ENCODE data around the gene DIPK1A. TPM values are rescaled to one million over a fixed set of nuclear protein-coding genes. Genes with fewer than 3 reads are reported as not detected.

DIPK1A gene
- total RNA-seq, 1 experiment from 2014 or later = 1.2 TPM

DNA sequence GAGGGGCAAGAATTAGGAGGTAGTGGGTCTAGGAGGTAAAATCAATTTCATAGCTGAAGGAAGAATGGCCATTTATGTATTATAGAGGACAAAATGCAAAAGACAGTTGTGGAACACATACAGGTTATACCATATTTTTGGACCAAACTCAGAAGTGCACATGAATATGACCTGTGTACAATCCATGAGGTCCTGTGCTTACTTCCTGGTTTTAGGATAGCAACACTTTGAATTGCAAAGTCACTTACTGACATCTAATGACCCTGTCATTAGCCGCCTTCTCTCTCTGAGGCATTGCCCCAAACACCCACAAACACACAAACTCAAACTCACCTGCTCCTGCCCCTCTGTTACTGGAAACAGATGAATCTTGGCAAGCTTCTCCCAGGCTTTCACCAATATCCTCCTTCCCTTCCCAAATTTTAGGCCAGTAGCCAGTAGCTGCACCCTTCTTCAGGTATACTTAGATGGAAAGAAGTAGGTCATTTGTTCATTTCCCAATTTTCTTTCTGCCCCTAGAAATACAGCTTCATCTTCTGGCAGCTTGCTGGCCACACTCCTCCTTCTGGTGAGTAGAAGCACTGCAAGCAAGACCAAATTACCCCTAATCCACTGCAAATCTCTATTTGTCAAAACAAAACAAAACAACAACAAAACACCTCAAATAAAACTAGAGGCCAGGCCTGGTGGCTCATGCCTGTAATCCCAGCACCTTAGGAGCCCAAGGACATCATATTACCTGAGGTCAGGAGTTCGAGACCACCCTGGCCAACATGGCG is 143.1 kb downstream of the DIPK1A start:
- TF ChIP-seq SIN3A (IDR thresholded peaks at IDR 0.05; ENCODE audit: borderline replicate concordance, insufficient read depth, low read depth, low read length) = no peak
- TF ChIP-seq, protein P1, sequence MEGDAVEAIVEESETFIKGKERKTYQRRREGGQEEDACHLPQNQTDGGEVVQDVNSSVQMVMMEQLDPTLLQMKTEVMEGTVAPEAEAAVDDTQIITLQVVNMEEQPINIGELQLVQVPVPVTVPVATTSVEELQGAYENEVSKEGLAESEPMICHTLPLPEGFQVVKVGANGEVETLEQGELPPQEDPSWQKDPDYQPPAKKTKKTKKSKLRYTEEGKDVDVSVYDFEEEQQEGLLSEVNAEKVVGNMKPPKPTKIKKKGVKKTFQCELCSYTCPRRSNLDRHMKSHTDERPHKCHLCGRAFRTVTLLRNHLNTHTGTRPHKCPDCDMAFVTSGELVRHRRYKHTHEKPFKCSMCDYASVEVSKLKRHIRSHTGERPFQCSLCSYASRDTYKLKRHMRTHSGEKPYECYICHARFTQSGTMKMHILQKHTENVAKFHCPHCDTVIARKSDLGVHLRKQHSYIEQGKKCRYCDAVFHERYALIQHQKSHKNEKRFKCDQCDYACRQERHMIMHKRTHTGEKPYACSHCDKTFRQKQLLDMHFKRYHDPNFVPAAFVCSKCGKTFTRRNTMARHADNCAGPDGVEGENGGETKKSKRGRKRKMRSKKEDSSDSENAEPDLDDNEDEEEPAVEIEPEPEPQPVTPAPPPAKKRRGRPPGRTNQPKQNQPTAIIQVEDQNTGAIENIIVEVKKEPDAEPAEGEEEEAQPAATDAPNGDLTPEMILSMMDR (IDR thresholded peaks at IDR 0.05) = peak; percentile 72
- in situ Hi-C loops (cut with HindIII; ENCODE audit: low pct_unique_long_range_greater_than_20kb, low sequenced_read_pairs) = no loop called here
- no peak overlapping the region for H3K27ac ChIP-seq (ENCODE audit: low read length)
- no TSS peak for BruUV-seq (replicated peaks)
- no peaks in the 10 kb centered on the region for H3K36me3 ChIP-seq (ENCODE audit: control insufficient read depth, insufficient read depth, low read length)
- ChIA-PET CTCF (interaction anchor here (0.6 to 0.7 kb wide), 2 partner anchors 69 to 71 kb away, joined by 4 to 5 read pairs; no protein-coding TSS in a partner anchor), POLR2A (no interaction called here)
- intact Hi-C loops (cut with micrococcal nuclease; ENCODE audit: unreplicated experiment) = no loop called here
- no peaks in the 10 kb centered on the region for H3K27me3 ChIP-seq (ENCODE audit: control insufficient read depth, insufficient read depth, low read length)
- ATAC-seq (no peak), DNase-seq (ENCODE audit: low read depth, low spot score) (no peak)
- no peaks in the 10 kb centered on the region for H3K9me3 ChIP-seq (ENCODE audit: control insufficient read depth, insufficient read depth, low read depth, low read length)
- no peak overlapping the region for H3K4me3 ChIP-seq (ENCODE audit: low read depth in 2 of 2, low read length in 2 of 2)
- no peaks in the 10 kb centered on the region for H3K4me1 ChIP-seq (ENCODE audit: control insufficient read depth, insufficient read depth, low read length)

DNA sequence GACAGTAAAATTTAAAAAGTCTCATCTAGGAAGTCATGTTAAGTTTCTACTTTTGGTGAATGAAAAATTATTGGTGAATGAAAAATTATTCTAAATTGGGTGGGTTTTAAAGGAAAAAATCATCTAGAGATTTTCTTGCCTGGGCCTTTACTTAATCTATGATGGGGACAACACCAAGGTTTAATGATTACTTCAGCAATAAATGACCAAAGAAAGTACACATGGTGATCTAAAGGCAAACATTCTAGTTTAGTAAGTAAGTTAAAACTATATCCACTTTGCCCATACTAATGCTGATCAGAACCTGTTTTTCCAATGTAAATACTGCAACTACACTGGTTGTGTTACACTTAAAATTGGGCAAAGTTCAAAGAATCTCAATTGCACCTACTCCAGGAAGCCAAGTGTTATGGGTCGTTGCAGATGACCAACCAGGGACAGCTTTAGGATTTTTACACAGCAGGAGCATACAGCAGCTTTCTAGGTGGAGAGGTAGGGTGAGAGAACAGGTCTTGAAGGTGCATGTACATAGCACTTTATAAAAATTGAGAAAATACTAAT is 144.0 kb downstream of the DIPK1A start:
- in situ Hi-C loops (cut with HindIII; ENCODE audit: low pct_unique_long_range_greater_than_20kb, low sequenced_read_pairs) (no loop called here), intact Hi-C loops (cut with micrococcal nuclease; ENCODE audit: unreplicated experiment) (no loop called here)
- Histone ChIP-seq H3K4me3 (ENCODE audit: low read depth in 2 of 2, low read length in 2 of 2) (no peak overlapping the region), H3K27me3 (ENCODE audit: control insufficient read depth, insufficient read depth, low read length) (no peaks in the 10 kb centered on the region), H3K9me3 (ENCODE audit: control insufficient read depth, insufficient read depth, low read depth, low read length) (no peaks in the 10 kb centered on the region), H3K4me1 (ENCODE audit: control insufficient read depth, insufficient read depth, low read length) (no peaks in the 10 kb centered on the region), H3K27ac (ENCODE audit: low read length) (no peak overlapping the region), H3K36me3 (ENCODE audit: control insufficient read depth, insufficient read depth, low read length) (no peaks in the 10 kb centered on the region)
- TF ChIP-seq, protein P1 (IDR thresholded peaks at IDR 0.05) = no peak
- no peak for TF ChIP-seq TCF7L2 (IDR thresholded peaks at IDR 0.05; ENCODE audit: low read depth, low read length)
- TF ChIP-seq, protein P2, sequence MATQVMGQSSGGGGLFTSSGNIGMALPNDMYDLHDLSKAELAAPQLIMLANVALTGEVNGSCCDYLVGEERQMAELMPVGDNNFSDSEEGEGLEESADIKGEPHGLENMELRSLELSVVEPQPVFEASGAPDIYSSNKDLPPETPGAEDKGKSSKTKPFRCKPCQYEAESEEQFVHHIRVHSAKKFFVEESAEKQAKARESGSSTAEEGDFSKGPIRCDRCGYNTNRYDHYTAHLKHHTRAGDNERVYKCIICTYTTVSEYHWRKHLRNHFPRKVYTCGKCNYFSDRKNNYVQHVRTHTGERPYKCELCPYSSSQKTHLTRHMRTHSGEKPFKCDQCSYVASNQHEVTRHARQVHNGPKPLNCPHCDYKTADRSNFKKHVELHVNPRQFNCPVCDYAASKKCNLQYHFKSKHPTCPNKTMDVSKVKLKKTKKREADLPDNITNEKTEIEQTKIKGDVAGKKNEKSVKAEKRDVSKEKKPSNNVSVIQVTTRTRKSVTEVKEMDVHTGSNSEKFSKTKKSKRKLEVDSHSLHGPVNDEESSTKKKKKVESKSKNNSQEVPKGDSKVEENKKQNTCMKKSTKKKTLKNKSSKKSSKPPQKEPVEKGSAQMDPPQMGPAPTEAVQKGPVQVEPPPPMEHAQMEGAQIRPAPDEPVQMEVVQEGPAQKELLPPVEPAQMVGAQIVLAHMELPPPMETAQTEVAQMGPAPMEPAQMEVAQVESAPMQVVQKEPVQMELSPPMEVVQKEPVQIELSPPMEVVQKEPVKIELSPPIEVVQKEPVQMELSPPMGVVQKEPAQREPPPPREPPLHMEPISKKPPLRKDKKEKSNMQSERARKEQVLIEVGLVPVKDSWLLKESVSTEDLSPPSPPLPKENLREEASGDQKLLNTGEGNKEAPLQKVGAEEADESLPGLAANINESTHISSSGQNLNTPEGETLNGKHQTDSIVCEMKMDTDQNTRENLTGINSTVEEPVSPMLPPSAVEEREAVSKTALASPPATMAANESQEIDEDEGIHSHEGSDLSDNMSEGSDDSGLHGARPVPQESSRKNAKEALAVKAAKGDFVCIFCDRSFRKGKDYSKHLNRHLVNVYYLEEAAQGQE (IDR thresholded peaks at IDR 0.05; ENCODE audit: insufficient read depth in 1 of 2, low read depth in 2 of 2, low read length in 1 of 2) = no peak
- TF ChIP-seq SIN3A (IDR thresholded peaks at IDR 0.05; ENCODE audit: borderline replicate concordance, insufficient read depth, low read depth, low read length) = no peak
- no peak for TF ChIP-seq POLR2AphosphoS5 (IDR thresholded peaks at IDR 0.05; ENCODE audit: low read depth, low read length)
- no peak for DNase-seq (ENCODE audit: low read depth, low spot score)
- ChIA-PET POLR2A (no interaction called here), CTCF (no interaction called here)
- no peak for ATAC-seq
- BruUV-seq (replicated peaks) = no TSS peak

Data from Panc1 (cell line).